IMR-90 (cell line): ENCODE results near the gene OLAH.

ENCODE experiments used
- FOS ChIP-seq: fragments of 150-350 bp; IDR thresholded peaks from 2 replicates; pipeline ENCODE4 v1.6.1; 2016; ENCODE audit warnings: low read depth, low read length
- MXI1 ChIP-seq: IDR thresholded peaks from 2 replicates; pipeline ENCODE4 v1.6.1; 2012; ENCODE audit warnings: low read depth, mild to moderate bottlenecking, low read length, moderate library complexity, borderline replicate concordance
- POLR2A ChIP-seq: IDR thresholded peaks from 2 replicates; pipeline ENCODE4 v1.6.1; 2012; ENCODE audit warnings: mild to moderate bottlenecking, low read depth, low read length
- RAD21 ChIP-seq: IDR thresholded peaks from 2 replicates; pipeline ENCODE4 v1.6.1; 2012; ENCODE audit warnings: low read length, improper control_type of control experiment
- SMC3 ChIP-seq: fragments of 150-350 bp; IDR thresholded peaks from 2 replicates; pipeline ENCODE4 v1.6.1; 2016; ENCODE audit warnings: low read depth, mild to moderate bottlenecking, antibody characterized with exemption, low read length, moderate library complexity
- TF ChIP-seq, protein P1 (sequence below): fragments of 150-350 bp; IDR thresholded peaks from 2 replicates; pipeline ENCODE4 v1.6.1; 2017; ENCODE audit warnings: mild to moderate bottlenecking, antibody characterized with exemption, low read length, low read depth
- TF ChIP-seq, protein P2 (sequence below): conservative IDR thresholded peaks from 2 replicates; pipeline ENCODE4 v1.5.1; 2012; ENCODE audit warnings: mild to moderate bottlenecking, low read depth, low read length, improper control_type of control experiment
- TF ChIP-seq, protein P3 (sequence below): fragments of 150-350 bp; IDR thresholded peaks from 2 replicates; pipeline ENCODE4 v1.6.1; 2016; ENCODE audit warnings: low read depth, mild to moderate bottlenecking, low read length, moderate library complexity, borderline replicate concordance

DNA sequence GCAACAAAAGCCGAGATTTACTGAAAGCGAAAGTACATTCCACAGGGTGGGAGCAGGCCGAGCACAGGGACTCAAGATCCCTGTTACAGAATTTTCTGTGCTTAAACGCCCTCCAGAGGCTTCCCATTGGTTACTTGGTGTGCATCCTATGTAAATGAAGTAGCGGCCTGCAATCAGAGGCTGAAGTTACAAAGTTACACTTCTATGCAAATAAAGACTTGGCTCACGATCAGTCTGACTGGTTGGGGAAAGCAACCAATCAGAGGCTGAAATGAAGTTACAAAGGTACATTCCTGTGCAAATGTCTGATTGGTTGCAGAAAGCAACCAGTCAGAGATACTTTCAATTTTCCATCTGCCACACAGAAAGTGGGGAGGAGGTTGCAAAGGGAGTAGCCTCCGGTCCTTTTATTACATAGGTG lies 40.8 kb downstream of the OLAH start:
- TF ChIP-seq POLR2A (no peak), MXI1 (no peak), SMC3 (no peak), FOS (no peak), RAD21 (no peak)
- TF ChIP-seq, protein P1, sequence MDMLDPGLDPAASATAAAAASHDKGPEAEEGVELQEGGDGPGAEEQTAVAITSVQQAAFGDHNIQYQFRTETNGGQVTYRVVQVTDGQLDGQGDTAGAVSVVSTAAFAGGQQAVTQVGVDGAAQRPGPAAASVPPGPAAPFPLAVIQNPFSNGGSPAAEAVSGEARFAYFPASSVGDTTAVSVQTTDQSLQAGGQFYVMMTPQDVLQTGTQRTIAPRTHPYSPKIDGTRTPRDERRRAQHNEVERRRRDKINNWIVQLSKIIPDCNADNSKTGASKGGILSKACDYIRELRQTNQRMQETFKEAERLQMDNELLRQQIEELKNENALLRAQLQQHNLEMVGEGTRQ, result no peak
- TF ChIP-seq, protein P2, sequence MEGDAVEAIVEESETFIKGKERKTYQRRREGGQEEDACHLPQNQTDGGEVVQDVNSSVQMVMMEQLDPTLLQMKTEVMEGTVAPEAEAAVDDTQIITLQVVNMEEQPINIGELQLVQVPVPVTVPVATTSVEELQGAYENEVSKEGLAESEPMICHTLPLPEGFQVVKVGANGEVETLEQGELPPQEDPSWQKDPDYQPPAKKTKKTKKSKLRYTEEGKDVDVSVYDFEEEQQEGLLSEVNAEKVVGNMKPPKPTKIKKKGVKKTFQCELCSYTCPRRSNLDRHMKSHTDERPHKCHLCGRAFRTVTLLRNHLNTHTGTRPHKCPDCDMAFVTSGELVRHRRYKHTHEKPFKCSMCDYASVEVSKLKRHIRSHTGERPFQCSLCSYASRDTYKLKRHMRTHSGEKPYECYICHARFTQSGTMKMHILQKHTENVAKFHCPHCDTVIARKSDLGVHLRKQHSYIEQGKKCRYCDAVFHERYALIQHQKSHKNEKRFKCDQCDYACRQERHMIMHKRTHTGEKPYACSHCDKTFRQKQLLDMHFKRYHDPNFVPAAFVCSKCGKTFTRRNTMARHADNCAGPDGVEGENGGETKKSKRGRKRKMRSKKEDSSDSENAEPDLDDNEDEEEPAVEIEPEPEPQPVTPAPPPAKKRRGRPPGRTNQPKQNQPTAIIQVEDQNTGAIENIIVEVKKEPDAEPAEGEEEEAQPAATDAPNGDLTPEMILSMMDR, result no peak
- TF ChIP-seq, protein P3, sequence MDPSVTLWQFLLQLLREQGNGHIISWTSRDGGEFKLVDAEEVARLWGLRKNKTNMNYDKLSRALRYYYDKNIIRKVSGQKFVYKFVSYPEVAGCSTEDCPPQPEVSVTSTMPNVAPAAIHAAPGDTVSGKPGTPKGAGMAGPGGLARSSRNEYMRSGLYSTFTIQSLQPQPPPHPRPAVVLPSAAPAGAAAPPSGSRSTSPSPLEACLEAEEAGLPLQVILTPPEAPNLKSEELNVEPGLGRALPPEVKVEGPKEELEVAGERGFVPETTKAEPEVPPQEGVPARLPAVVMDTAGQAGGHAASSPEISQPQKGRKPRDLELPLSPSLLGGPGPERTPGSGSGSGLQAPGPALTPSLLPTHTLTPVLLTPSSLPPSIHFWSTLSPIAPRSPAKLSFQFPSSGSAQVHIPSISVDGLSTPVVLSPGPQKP, result no peak
